Upper lobe of left lung (tissue), 4 donors: Measurements from ENCODE around the gene AAK1.
"Not testable (repeated sequence)": the region's sequence is repeated elsewhere in the genome, so short reads cannot be mapped to it uniquely, and the experiment has no call there.

Experiments
- CTCF ChIP-seq, 6 experiments: fragments of 450-650 bp in 4 of 6; fragments of 200-600 bp in 2 of 6; sonication (generic) in 2 of 6; IDR thresholded peaks; one replicate each; pipeline ENCODE4 v1.5.1; 2016 to 2019; ENCODE audit warnings: antibody characterized with exemption in 6 of 6
- POLR2AphosphoS5 ChIP-seq, 2 donors: sonication (generic); formaldehyde crosslinking; IDR thresholded peaks; one replicate each; pipeline ENCODE4 v1.5.1; 2017; ENCODE audit warnings: antibody characterized with exemption in 2 of 2

GRCh38 chr2:69575371-69575770 is 68.2 kb downstream of the AAK1 start:
- not testable (repeated sequence) for TF ChIP-seq CTCF, POLR2AphosphoS5 (IDR thresholded peaks at IDR 0.05)
